ENCODE data around the gene CAPZB.

The CAPZB gene

DNA sequence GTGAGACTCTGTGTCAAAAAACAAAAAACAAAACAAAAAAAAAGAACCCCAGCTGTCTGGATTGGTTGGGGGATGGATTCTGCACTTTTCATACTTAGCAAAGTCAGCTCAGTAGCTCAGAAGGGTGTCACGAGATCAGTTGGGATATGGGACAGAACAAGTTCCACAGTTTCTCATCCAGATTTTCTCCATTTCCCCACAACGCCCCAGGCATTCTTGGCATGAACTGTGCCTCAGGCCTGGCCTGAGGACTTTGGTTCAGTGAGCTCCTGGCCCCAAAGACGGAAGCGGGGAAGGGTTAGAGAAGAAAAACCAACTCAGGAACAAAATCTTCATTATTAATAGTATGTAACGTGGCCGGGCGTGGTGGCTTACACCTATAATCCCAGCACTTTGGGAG lies 175.3 kb downstream of the CAPZB start:
- TF ChIP-seq OSR1 (CRISPR knock-in tag; IDR thresholded peaks at IDR 0.05) (no peak), GLIS3 (CRISPR knock-in tag; IDR thresholded peaks at IDR 0.05) (no peak), ISL1 (CRISPR knock-in tag; IDR thresholded peaks at IDR 0.05) (no peak), ZNF565 (CRISPR knock-in tag; conservative IDR thresholded peaks at IDR 0.05; ENCODE audit: low read depth) (no peak), TCF4 (CRISPR knock-in tag; IDR thresholded peaks at IDR 0.05; ENCODE audit: borderline replicate concordance) (no peak)
- TF ChIP-seq, protein P1, sequence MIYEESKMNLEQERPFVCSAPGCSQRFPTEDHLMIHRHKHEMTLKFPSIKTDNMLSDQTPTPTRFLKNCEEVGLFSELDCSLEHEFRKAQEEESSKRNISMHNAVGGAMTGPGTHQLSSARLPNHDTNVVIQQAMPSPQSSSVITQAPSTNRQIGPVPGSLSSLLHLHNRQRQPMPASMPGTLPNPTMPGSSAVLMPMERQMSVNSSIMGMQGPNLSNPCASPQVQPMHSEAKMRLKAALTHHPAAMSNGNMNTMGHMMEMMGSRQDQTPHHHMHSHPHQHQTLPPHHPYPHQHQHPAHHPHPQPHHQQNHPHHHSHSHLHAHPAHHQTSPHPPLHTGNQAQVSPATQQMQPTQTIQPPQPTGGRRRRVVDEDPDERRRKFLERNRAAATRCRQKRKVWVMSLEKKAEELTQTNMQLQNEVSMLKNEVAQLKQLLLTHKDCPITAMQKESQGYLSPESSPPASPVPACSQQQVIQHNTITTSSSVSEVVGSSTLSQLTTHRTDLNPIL (CRISPR knock-in tag; IDR thresholded peaks at IDR 0.05; ENCODE audit: low read depth), result no peak
- TF ChIP-seq, protein P2, sequence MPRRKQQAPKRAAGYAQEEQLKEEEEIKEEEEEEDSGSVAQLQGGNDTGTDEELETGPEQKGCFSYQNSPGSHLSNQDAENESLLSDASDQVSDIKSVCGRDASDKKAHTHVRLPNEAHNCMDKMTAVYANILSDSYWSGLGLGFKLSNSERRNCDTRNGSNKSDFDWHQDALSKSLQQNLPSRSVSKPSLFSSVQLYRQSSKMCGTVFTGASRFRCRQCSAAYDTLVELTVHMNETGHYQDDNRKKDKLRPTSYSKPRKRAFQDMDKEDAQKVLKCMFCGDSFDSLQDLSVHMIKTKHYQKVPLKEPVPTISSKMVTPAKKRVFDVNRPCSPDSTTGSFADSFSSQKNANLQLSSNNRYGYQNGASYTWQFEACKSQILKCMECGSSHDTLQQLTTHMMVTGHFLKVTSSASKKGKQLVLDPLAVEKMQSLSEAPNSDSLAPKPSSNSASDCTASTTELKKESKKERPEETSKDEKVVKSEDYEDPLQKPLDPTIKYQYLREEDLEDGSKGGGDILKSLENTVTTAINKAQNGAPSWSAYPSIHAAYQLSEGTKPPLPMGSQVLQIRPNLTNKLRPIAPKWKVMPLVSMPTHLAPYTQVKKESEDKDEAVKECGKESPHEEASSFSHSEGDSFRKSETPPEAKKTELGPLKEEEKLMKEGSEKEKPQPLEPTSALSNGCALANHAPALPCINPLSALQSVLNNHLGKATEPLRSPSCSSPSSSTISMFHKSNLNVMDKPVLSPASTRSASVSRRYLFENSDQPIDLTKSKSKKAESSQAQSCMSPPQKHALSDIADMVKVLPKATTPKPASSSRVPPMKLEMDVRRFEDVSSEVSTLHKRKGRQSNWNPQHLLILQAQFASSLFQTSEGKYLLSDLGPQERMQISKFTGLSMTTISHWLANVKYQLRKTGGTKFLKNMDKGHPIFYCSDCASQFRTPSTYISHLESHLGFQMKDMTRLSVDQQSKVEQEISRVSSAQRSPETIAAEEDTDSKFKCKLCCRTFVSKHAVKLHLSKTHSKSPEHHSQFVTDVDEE (CRISPR knock-in tag; IDR thresholded peaks at IDR 0.05), result no peak
- TF ChIP-seq, protein P3, sequence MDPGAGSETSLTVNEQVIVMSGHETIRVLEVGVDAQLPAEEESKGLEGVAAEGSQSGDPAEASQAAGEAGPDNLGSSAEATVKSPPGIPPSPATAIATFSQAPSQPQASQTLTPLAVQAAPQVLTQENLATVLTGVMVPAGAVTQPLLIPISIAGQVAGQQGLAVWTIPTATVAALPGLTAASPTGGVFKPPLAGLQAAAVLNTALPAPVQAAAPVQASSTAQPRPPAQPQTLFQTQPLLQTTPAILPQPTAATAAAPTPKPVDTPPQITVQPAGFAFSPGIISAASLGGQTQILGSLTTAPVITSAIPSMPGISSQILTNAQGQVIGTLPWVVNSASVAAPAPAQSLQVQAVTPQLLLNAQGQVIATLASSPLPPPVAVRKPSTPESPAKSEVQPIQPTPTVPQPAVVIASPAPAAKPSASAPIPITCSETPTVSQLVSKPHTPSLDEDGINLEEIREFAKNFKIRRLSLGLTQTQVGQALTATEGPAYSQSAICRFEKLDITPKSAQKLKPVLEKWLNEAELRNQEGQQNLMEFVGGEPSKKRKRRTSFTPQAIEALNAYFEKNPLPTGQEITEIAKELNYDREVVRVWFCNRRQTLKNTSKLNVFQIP (CRISPR knock-in tag; IDR thresholded peaks at IDR 0.05; ENCODE audit: borderline replicate concordance, low read depth), result no peak
- ATAC-seq, result no peak

DNA sequence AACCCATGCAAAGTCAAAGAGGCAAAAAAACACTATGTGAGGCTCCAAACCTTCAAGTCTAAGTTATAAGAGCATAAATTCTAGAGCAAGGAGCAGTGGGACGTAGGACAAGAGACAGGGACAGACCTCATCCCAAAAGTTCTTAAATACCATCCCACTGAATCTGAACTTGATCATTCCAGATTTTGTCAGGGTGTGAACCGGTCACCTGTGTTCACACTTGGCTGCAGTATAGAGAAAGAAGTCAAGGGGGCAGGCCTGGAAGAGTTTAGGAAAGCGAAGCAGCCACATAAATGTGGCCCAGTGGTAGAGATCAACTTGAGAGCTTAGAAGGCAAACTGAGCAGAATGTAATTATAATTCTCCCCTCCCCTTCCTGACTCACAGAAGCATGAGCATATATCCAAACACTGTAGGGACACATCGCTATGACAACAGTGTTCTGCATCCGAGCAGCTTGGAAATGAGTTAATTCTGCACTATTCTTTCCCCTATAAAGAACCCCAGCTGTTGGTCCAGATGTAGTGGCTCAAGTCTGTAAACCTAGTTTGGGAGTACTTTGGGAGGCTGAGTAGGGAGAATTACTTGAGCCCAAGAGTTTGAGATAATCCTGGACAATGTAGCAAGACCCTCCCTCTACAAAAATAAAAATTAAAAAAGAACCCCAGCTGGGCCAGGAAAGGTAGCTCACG lies 176.1 kb downstream of the CAPZB start:
- TF ChIP-seq, protein P1 (CRISPR knock-in tag; IDR thresholded peaks at IDR 0.05; ENCODE audit: low read depth), result no peak
- TF ChIP-seq, protein P2 (CRISPR knock-in tag; IDR thresholded peaks at IDR 0.05), result no peak
- TF ChIP-seq, protein P4, sequence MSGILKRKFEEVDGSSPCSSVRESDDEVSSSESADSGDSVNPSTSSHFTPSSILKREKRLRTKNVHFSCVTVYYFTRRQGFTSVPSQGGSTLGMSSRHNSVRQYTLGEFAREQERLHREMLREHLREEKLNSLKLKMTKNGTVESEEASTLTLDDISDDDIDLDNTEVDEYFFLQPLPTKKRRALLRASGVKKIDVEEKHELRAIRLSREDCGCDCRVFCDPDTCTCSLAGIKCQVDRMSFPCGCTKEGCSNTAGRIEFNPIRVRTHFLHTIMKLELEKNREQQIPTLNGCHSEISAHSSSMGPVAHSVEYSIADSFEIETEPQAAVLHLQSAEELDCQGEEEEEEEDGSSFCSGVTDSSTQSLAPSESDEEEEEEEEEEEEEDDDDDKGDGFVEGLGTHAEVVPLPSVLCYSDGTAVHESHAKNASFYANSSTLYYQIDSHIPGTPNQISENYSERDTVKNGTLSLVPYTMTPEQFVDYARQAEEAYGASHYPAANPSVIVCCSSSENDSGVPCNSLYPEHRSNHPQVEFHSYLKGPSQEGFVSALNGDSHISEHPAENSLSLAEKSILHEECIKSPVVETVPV (CRISPR knock-in tag; IDR thresholded peaks at IDR 0.05), result no peak
- TF ChIP-seq ISL1 (CRISPR knock-in tag; IDR thresholded peaks at IDR 0.05) (no peak), ZC3H10 (CRISPR knock-in tag; IDR thresholded peaks at IDR 0.05) (no peak), ZNF8 (CRISPR knock-in tag; IDR thresholded peaks at IDR 0.05) (no peak), ESRRG (CRISPR knock-in tag; IDR thresholded peaks at IDR 0.05) (no peak), ZFP30 (CRISPR knock-in tag; IDR thresholded peaks at IDR 0.05) (no peak), BACH2 (CRISPR knock-in tag; IDR thresholded peaks at IDR 0.05; ENCODE audit: borderline replicate concordance) (no peak), TOX (CRISPR knock-in tag; IDR thresholded peaks at IDR 0.05; ENCODE audit: borderline replicate concordance) (no peak), ZFP3 (CRISPR knock-in tag; IDR thresholded peaks at IDR 0.05) (no peak)
- ATAC-seq, result no peak

DNA sequence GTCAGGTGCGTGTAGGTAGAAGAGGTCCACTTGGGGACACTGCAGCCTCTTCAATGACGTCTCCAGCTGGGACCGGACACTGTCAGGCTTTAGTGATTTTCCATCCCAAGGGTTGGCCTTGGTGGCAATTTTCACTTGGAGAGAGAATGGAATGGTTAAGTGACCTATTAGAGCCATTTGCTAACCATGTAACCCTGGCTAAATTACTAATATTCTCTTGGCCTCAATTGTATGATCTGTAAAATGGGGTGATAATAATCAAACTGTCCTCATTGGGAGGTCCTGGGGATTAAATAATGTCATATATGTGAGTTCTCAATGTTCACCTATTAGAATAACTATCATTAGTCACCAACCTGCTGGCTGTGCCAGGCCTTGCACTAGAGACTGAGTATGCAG lies 176.8 kb downstream of the CAPZB start:
- no peak for TF ChIP-seq SNAI2 (CRISPR knock-in tag; IDR thresholded peaks at IDR 0.05)
- no peak for ATAC-seq

All from SK-N-SH treated with all-trans-retinoic acid at 6 μM for 48 hours (cell line).